WTC11 (cell line): ENCODE results near the gene SERGEF. TPM values are rescaled to one million over a fixed set of nuclear protein-coding genes. Genes with fewer than 3 reads are reported as not detected.

ENCODE experiments used
- ATAC-seq: fragments of 200-7000 bp; cut with Tn5 transposase; 2 replicates; pipeline ENCODE4 v1.10.0; 2021; ENCODE audit warnings: mild to moderate bottlenecking, moderate library complexity
- CTCF ChIA-PET: fragments of 300-600 bp; sonication (Branson Sonifier 250); formaldehyde crosslinking; loops from one replicate; lab custom pipeline; 2021; ENCODE audit warnings: antibody characterized with exemption; lab: Charles Lee
- POLR2A ChIA-PET: fragments of 350-600 bp; sonication (Branson Sonifier 250); formaldehyde crosslinking; loops from one replicate; lab custom pipeline; 2021; ENCODE audit warnings: antibody characterized with exemption; lab: Charles Lee
- DNase-seq: peaks from one replicate; pipeline ENCODE4 v3.0.0; 2021; ENCODE audit warnings: low spot score
- H3K27ac Mint-ChIP-seq: 2 replicates; pipeline ENCODE4 v1.8.0; 2021; ENCODE audit warnings: mixed read lengths
- H3K27me3 Mint-ChIP-seq: 2 replicates; pipeline ENCODE4 v1.8.0; 2021; ENCODE audit warnings: low read depth, mild to moderate bottlenecking, moderate library complexity, mixed read lengths
- H3K36me3 Mint-ChIP-seq: 2 replicates; pipeline ENCODE4 v1.8.0; 2021; ENCODE audit warnings: mixed read lengths
- H3K4me1 Mint-ChIP-seq: 2 replicates; pipeline ENCODE4 v1.8.0; 2022; ENCODE audit warnings: mixed read lengths
- H3K4me3 Mint-ChIP-seq: 2 replicates; pipeline ENCODE4 v1.8.0; 2021; ENCODE audit warnings: mild to moderate bottlenecking, moderate library complexity, mixed read lengths
- H3K9me3 Mint-ChIP-seq: 2 replicates; pipeline ENCODE4 v1.8.0; 2021; ENCODE audit warnings: mixed read lengths
- AFF4 ChIP-seq: sonication (generic); formaldehyde crosslinking; IDR thresholded peaks from 2 replicates; pipeline ENCODE4 v1.8.1; 2023; ENCODE audit warnings: mild to moderate bottlenecking, missing genetic modification reagents, borderline replicate concordance
- E2F1 ChIP-seq: sonication (generic); formaldehyde crosslinking; IDR thresholded peaks from 2 replicates; pipeline ENCODE4 v1.8.0; 2022; ENCODE audit warnings: mild to moderate bottlenecking, missing genetic modification reagents
- ESRRA ChIP-seq: sonication (generic); formaldehyde crosslinking; IDR thresholded peaks from 2 replicates; pipeline ENCODE4 v1.8.1; 2022; ENCODE audit warnings: mild to moderate bottlenecking, missing genetic modification reagents, borderline replicate concordance
- FOXK1 ChIP-seq: sonication (generic); formaldehyde crosslinking; IDR thresholded peaks from 2 replicates; pipeline ENCODE4 v1.8.0; 2022; ENCODE audit warnings: mild to moderate bottlenecking, moderate library complexity, missing genetic modification reagents
- HMGA2 ChIP-seq: fragments of 250-450 bp; sonication (Bioruptor Pico); IDR thresholded peaks from 2 replicates; pipeline ENCODE4 v1.4.0; 2021; ENCODE audit warnings: mild to moderate bottlenecking, moderate library complexity
- JUN ChIP-seq: sonication (generic); formaldehyde crosslinking; IDR thresholded peaks from 2 replicates; pipeline ENCODE4 v1.8.0; 2023; ENCODE audit warnings: mild to moderate bottlenecking, missing genetic modification reagents
- NFATC4 ChIP-seq: fragments of 250-450 bp; sonication (Bioruptor Pico); IDR thresholded peaks from 2 replicates; pipeline ENCODE4 v1.9.0; 2021; ENCODE audit warnings: mild to moderate bottlenecking
- NFYB ChIP-seq: sonication (generic); formaldehyde crosslinking; conservative IDR thresholded peaks from 2 replicates; pipeline ENCODE4 v1.8.0; 2022; ENCODE audit warnings: low read depth, missing genetic modification reagents
- OVOL2 ChIP-seq: fragments of 250-450 bp; sonication (Bioruptor Pico); IDR thresholded peaks from 2 replicates; pipeline ENCODE4 v1.9.0; 2021; ENCODE audit warnings: mild to moderate bottlenecking, borderline replicate concordance
- PRRX2 ChIP-seq: fragments of 250-450 bp; sonication (Bioruptor Pico); IDR thresholded peaks from 2 replicates; pipeline ENCODE4 v1.8.0; 2021; ENCODE audit warnings: mild to moderate bottlenecking
- RORB ChIP-seq: fragments of 250-450 bp; sonication (Bioruptor Pico); IDR thresholded peaks from 2 replicates; pipeline ENCODE4 v1.9.0; 2021; ENCODE audit warnings: mild to moderate bottlenecking
- SOX15 ChIP-seq: fragments of 250-450 bp; sonication (Bioruptor Pico); IDR thresholded peaks from 2 replicates; pipeline ENCODE4 v1.9.0; 2021; ENCODE audit warnings: mild to moderate bottlenecking
- USF1 ChIP-seq: sonication (generic); formaldehyde crosslinking; IDR thresholded peaks from 2 replicates; pipeline ENCODE4 v1.8.0; 2022; ENCODE audit warnings: mild to moderate bottlenecking, missing genetic modification reagents
- ZBTB43 ChIP-seq: sonication (generic); formaldehyde crosslinking; IDR thresholded peaks from 2 replicates; pipeline ENCODE4 v1.8.1; 2023; ENCODE audit warnings: mild to moderate bottlenecking, missing genetic modification reagents
- ZMAT4 ChIP-seq: fragments of 250-450 bp; sonication (Bioruptor Pico); IDR thresholded peaks from 2 replicates; pipeline ENCODE4 v1.9.0; 2021; ENCODE audit warnings: mild to moderate bottlenecking
- ZNF121 ChIP-seq: sonication (generic); formaldehyde crosslinking; IDR thresholded peaks from 2 replicates; pipeline ENCODE4 v1.8.0; 2023; ENCODE audit warnings: missing genetic modification reagents
- ZNF396 ChIP-seq: fragments of 250-450 bp; sonication (Bioruptor Pico); IDR thresholded peaks from 2 replicates; pipeline ENCODE4 v1.8.0; 2021; ENCODE audit warnings: mild to moderate bottlenecking, moderate library complexity, borderline replicate concordance
- ZNF423 ChIP-seq: fragments of 250-450 bp; sonication (Bioruptor Pico); IDR thresholded peaks from 2 replicates; pipeline ENCODE4 v2.1.2; 2022; ENCODE audit warnings: mild to moderate bottlenecking, moderate library complexity
- total RNA-seq: library from RNA; stranded (reverse); gene quantifications from 3 replicates; pipeline ENCODE4 v1.2.3, GENCODE V29; 2021

The SERGEF gene
- total RNA-seq, 1 experiment from 2014 or later: 35.5 TPM

GRCh38 chr11:17742019-17742418 lies 270.8 kb downstream of the SERGEF start (continued):
- TF ChIP-seq E2F1 (CRISPR knock-in tag): no peak
- TF ChIP-seq RORB (CRISPR knock-in tag): no peak
- TF ChIP-seq ZNF121 (CRISPR knock-in tag): no peak

- H3K27me3 Mint-ChIP-seq: no peaks in the 10 kb centered on the region; the same call in 1 of the 2 replicates
- ATAC-seq (no peak), DNase-seq (no peak)
- POLR2A ChIA-PET: no interaction called here
- peaks cover 8% of the 10 kb centered on the region for H3K4me1 Mint-ChIP-seq
- no peak overlapping the region for H3K27ac Mint-ChIP-seq
- CTCF ChIA-PET: interaction anchor here (1.0 to 1.7 kb wide), 6 partner anchors 10 to 232 kb away, joined by 3 to 11 read pairs (median 4); no protein-coding TSS in a partner anchor
- no peak overlapping the region for H3K4me3 Mint-ChIP-seq
- H3K9me3 Mint-ChIP-seq: no peaks in the 10 kb centered on the region
- TF ChIP-seq ZNF396 (CRISPR knock-in tag) (no peak), HMGA2 (CRISPR knock-in tag) (no peak), OVOL2 (no peak), AFF4 (no peak), ESRRA (no peak), FOXK1 (no peak), NFYB (CRISPR knock-in tag) (no peak)
- no peaks in the 10 kb centered on the region for H3K36me3 Mint-ChIP-seq
Measured at GRCh38 chr11:17741487-17741886, 271.4 kb downstream of the SERGEF start.

GRCh38 chr11:17740649-17741235 lies 272.1 kb downstream of the SERGEF start:
- H3K4me1 Mint-ChIP-seq: peaks cover 8% of the 10 kb centered on the region
- POLR2A ChIA-PET: no interaction called here
- no peak for DNase-seq
- CTCF ChIA-PET: interaction anchor here (1.2 to 3.1 kb wide), 8 partner anchors 10 to 232 kb away, joined by 3 to 21 read pairs (median 9); no protein-coding TSS in a partner anchor
- no peak overlapping the region for H3K27ac Mint-ChIP-seq
- H3K36me3 Mint-ChIP-seq: no peaks in the 10 kb centered on the region
- H3K27me3 Mint-ChIP-seq: no peaks in the 10 kb centered on the region; the same call in 1 of the 2 replicates
- no peaks in the 10 kb centered on the region for H3K9me3 Mint-ChIP-seq
- no peak overlapping the region for H3K4me3 Mint-ChIP-seq
- TF ChIP-seq ZNF121 (CRISPR knock-in tag): no peak
- TF ChIP-seq NFATC4 (CRISPR knock-in tag): no peak
- no peak for TF ChIP-seq SOX15 (CRISPR knock-in tag)
- no peak for ATAC-seq

- Mint-ChIP-seq H3K4me1 (peaks cover 8% of the 10 kb centered on the region), H3K9me3 (no peaks in the 10 kb centered on the region), H3K4me3 (no peak overlapping the region), H3K27me3 (peaks cover 2% of the 10 kb centered on the region; the same call in 1 of the 2 replicates), H3K36me3 (no peaks in the 10 kb centered on the region), H3K27ac (no peak overlapping the region)
- CTCF ChIA-PET: interaction anchor here (1.2 to 3.1 kb wide), 8 partner anchors 9 to 239 kb away, joined by 4 to 21 read pairs (median 7); no protein-coding TSS in a partner anchor
- POLR2A ChIA-PET: no interaction called here
- DNase-seq (no peak), ATAC-seq (no peak)
- TF ChIP-seq PRRX2 (CRISPR knock-in tag) (no peak), AFF4 (no peak), JUN (CRISPR knock-in tag) (no peak), ZMAT4 (CRISPR knock-in tag) (no peak), HMGA2 (CRISPR knock-in tag) (no peak), USF1 (CRISPR knock-in tag) (no peak), ZNF423 (CRISPR knock-in tag) (no peak), ESRRA (no peak), ZBTB43 (CRISPR knock-in tag) (no peak)
Measured at GRCh38 chr11:17739945-17740338, 272.9 kb downstream of the SERGEF start.
